ENCODE data around the gene PRRC2B. TPM values are rescaled to one million over a fixed set of nuclear protein-coding genes. Genes with fewer than 3 reads are reported as not detected.
"Not testable (repeated sequence)": the region's sequence is repeated elsewhere in the genome, so short reads cannot be mapped to it uniquely, and the experiment has no call there.

PRRC2B gene
- total and polyA plus RNA-seq, 10 donors, result 23.3 to 235 (median 180) TPM

GRCh38 chr9:131448818-131449217 lies 54.9 kb downstream of the PRRC2B start:
- TF ChIP-seq POLR2A (IDR thresholded peaks at IDR 0.05) (no peak), CTCF (IDR thresholded peaks at IDR 0.05 in 8 of 11, conservative IDR thresholded peaks at IDR 0.05 in 3 of 11) (no peak), POLR2AphosphoS5 (IDR thresholded peaks at IDR 0.05) (no peak)
- Histone ChIP-seq H3K36me3 (peaks cover 3 to 100% (median 86%) of the 10 kb centered on the region in 6 donors), H3K4me1 (peaks cover 0 to 5% (median 0%) of the 10 kb centered on the region in 6 donors), H3K27me3 (replicated peaks in 1 of 7) (no peaks in the 10 kb centered on the region), H3K4me3 (no peak overlapping the region), H3K27ac (no peak overlapping the region), H3K9me3 (no peaks in the 10 kb centered on the region)
- WGBS, 5 donors, result 94 to 97% (median 96%) methylated on average over 3 of the region's 3 CpGs
- intact Hi-C loops (cut with DNase I; ENCODE audit: low total_unique reads), result no loop called here
- DNase-seq, result peak; percentile 1

- intact Hi-C loops (cut with DNase I; ENCODE audit: low total_unique reads), result no loop called here
- H3K36me3 ChIP-seq, result peaks cover under 1 to 100% (median 86%) of the 10 kb centered on the region in 6 donors
- no peaks in the 10 kb centered on the region for H3K27me3 ChIP-seq (replicated peaks in 1 of 7)
- H3K4me1 ChIP-seq, result peaks cover 0 to 5% (median 0%) of the 10 kb centered on the region in 6 donors
- DNase-seq, result no peak
- no peaks in the 10 kb centered on the region for H3K9me3 ChIP-seq
- no peak overlapping the region for H3K4me3 ChIP-seq
- TF ChIP-seq CTCF (IDR thresholded peaks at IDR 0.05 in 8 of 11, conservative IDR thresholded peaks at IDR 0.05 in 3 of 11) (no peak), POLR2A (IDR thresholded peaks at IDR 0.05) (no peak), POLR2AphosphoS5 (IDR thresholded peaks at IDR 0.05) (no peak)
- no peak overlapping the region for H3K27ac ChIP-seq
Observed at GRCh38 chr9:131449276-131449675, 55.4 kb downstream of the PRRC2B start.

GRCh38 chr9:131454028-131454427 lies 60.1 kb downstream of the PRRC2B start:
- Histone ChIP-seq H3K4me1 (peaks cover 0 to 2% (median 0%) of the 10 kb centered on the region in 6 donors), H3K36me3 (peaks cover 0 to 100% (median 86%) of the 10 kb centered on the region in 6 donors), H3K9me3 (no peaks in the 10 kb centered on the region), H3K27ac (no peak overlapping the region), H3K27me3 (replicated peaks in 1 of 7) (no peaks in the 10 kb centered on the region), H3K4me3 (no peak overlapping the region)
- peak; percentile 2 for DNase-seq
- TF ChIP-seq POLR2A (IDR thresholded peaks at IDR 0.05), result no peak
- TF ChIP-seq CTCF (IDR thresholded peaks at IDR 0.05 in 8 of 11, conservative IDR thresholded peaks at IDR 0.05 in 3 of 11), result no peak
- no peak for TF ChIP-seq POLR2AphosphoS5 (IDR thresholded peaks at IDR 0.05)
- intact Hi-C loops (cut with DNase I; ENCODE audit: low total_unique reads), result no loop called here

- WGBS, 5 donors, result 95 to 97% (median 97%) methylated on average over 10 of the region's 10 CpGs
- DNase-seq, result peak; percentile 27
- H3K27me3 ChIP-seq (replicated peaks in 1 of 7); H3K9me3 ChIP-seq; H3K27ac ChIP-seq; H3K4me3 ChIP-seq; intact Hi-C loops (cut with DNase I; ENCODE audit: low total_unique reads); H3K4me1 ChIP-seq: not testable (repeated sequence)
- H3K36me3 ChIP-seq, result peaks cover 4 to 100% (median 90%) of the 10 kb centered on the region in 6 donors
Observed at GRCh38 chr9:131455655-131456054, 61.8 kb downstream of the PRRC2B start.

- 93 to 97% (median 94%) methylated on average over 10 of the region's 10 CpGs for WGBS, 5 donors
Observed at GRCh38 chr9:131457746-131458145, 63.9 kb downstream of the PRRC2B start.

More at GRCh38 chr9:131457746-131458145, 63.9 kb downstream of the PRRC2B start:
- peak; percentile 19 for DNase-seq
- no peaks in the 10 kb centered on the region for H3K27me3 ChIP-seq (replicated peaks in 1 of 7)
- no peaks in the 10 kb centered on the region for H3K9me3 ChIP-seq
- no peak overlapping the region for H3K27ac ChIP-seq
- peaks cover 0 to 7% (median 2%) of the 10 kb centered on the region in 6 donors for H3K4me1 ChIP-seq
- intact Hi-C loops (cut with DNase I; ENCODE audit: low total_unique reads), result no loop called here
- peaks cover 4 to 100% (median 91%) of the 10 kb centered on the region in 6 donors for H3K36me3 ChIP-seq
- TF ChIP-seq POLR2AphosphoS5 (IDR thresholded peaks at IDR 0.05), result no peak
- no peak for TF ChIP-seq CTCF (IDR thresholded peaks at IDR 0.05 in 8 of 11, conservative IDR thresholded peaks at IDR 0.05 in 3 of 11)
- no peak for TF ChIP-seq POLR2A (IDR thresholded peaks at IDR 0.05)
- no peak overlapping the region for H3K4me3 ChIP-seq

Data from spleen (tissue), 11 donors.